Osteoblast (primary cell): ENCODE results near the gene PRPF18. TPM values are rescaled to one million over a fixed set of nuclear protein-coding genes. Genes with fewer than 3 reads are reported as not detected.
A peak's percentile ranks its signal among the peaks of the same experiment; 100 is the strongest.

Experiments used
- DNase-seq: peaks from one replicate; pipeline ENCODE4 v3.0.0; 2011; ENCODE audit warnings: low spot score, mixed read lengths; ENCODE audit not compliant: insufficient read length; ENCODE audit errors: missing footprints
- H2AFZ ChIP-seq: 2 replicates; pipeline ENCODE4 v1.6.0; 2011; ENCODE audit warnings: mild to moderate bottlenecking, low read length
- H3K27ac ChIP-seq: 2 replicates; pipeline ENCODE4 v1.5.1; 2011; ENCODE audit warnings: mild to moderate bottlenecking, low read depth, low read length, moderate library complexity
- H3K27me3 ChIP-seq: 2 replicates; pipeline ENCODE4 v1.6.0; 2012; ENCODE audit warnings: mild to moderate bottlenecking, control low read depth, inconsistent platforms, low read length, moderate library complexity; ENCODE audit not compliant: insufficient read depth
- H3K36me3 ChIP-seq: 2 replicates; pipeline ENCODE4 v1.5.1; 2011; ENCODE audit warnings: mild to moderate bottlenecking, low read length, control low read depth, moderate library complexity; ENCODE audit not compliant: insufficient read depth
- H3K4me1 ChIP-seq: 2 replicates; pipeline ENCODE4 v1.5.1; 2011; ENCODE audit warnings: mild to moderate bottlenecking, low read length, control low read depth, moderate library complexity; ENCODE audit not compliant: insufficient read depth
- H3K4me2 ChIP-seq: 2 replicates; pipeline ENCODE4 v1.6.0; 2011; ENCODE audit warnings: mild to moderate bottlenecking, low read length; ENCODE audit not compliant: insufficient read depth
- H3K4me3 ChIP-seq: fragments of 200-600 bp; sonication (generic); 3 replicates; pipeline ENCODE4 v1.5.1; 2012; ENCODE audit warnings: mild to moderate bottlenecking, low read length, inconsistent platforms; ENCODE audit not compliant: insufficient read depth
- H3K79me2 ChIP-seq: 2 replicates; pipeline ENCODE4 v1.6.0; 2012; ENCODE audit warnings: mild to moderate bottlenecking, low read length, control low read depth, inconsistent platforms; ENCODE audit not compliant: insufficient read depth
- H3K9me3 ChIP-seq: 2 replicates; pipeline ENCODE4 v1.5.1; 2011; ENCODE audit warnings: low read depth, low read length, control low read depth
- H4K20me1 ChIP-seq: 2 replicates; pipeline ENCODE4 v1.6.0; 2012; ENCODE audit warnings: mild to moderate bottlenecking, low read length, control low read depth; ENCODE audit not compliant: insufficient read depth
- total RNA-seq: library from RNA; depleted of rRNA; stranded (reverse); fragments of >200 nt; gene quantifications from 2 replicates; pipeline ENCODE4 v1.2.3, GENCODE V29; 2012
- TF ChIP-seq, protein P1 (sequence below): IDR thresholded peaks from 2 replicates; pipeline ENCODE4 v1.5.1; 2011; ENCODE audit warnings: mild to moderate bottlenecking, low read depth, low read length, moderate library complexity; ENCODE audit errors: extremely low read depth

Gene PRPF18
- total RNA-seq, 1 donor = 39.8 TPM

- TF ChIP-seq, protein P1, sequence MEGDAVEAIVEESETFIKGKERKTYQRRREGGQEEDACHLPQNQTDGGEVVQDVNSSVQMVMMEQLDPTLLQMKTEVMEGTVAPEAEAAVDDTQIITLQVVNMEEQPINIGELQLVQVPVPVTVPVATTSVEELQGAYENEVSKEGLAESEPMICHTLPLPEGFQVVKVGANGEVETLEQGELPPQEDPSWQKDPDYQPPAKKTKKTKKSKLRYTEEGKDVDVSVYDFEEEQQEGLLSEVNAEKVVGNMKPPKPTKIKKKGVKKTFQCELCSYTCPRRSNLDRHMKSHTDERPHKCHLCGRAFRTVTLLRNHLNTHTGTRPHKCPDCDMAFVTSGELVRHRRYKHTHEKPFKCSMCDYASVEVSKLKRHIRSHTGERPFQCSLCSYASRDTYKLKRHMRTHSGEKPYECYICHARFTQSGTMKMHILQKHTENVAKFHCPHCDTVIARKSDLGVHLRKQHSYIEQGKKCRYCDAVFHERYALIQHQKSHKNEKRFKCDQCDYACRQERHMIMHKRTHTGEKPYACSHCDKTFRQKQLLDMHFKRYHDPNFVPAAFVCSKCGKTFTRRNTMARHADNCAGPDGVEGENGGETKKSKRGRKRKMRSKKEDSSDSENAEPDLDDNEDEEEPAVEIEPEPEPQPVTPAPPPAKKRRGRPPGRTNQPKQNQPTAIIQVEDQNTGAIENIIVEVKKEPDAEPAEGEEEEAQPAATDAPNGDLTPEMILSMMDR = no peak
- Histone ChIP-seq H3K4me3 (no peak overlapping the region), H2AFZ (no peak overlapping the region), H3K4me1 (peaks cover 17% of the 10 kb centered on the region), H3K27ac (no peak overlapping the region), H3K27me3 (no peaks in the 10 kb centered on the region), H3K9me3 (no peaks in the 10 kb centered on the region), H3K79me2 (peaks cover 29% of the 10 kb centered on the region), H4K20me1 (peaks cover 3% of the 10 kb centered on the region), H3K36me3 (peaks cover 7% of the 10 kb centered on the region), H3K4me2 (no peak overlapping the region)
- no peak for DNase-seq
Observed at GRCh38 chr10:13597909-13598308, 11.1 kb downstream of the PRPF18 start.

- no peaks in the 10 kb centered on the region for H3K9me3 ChIP-seq
- no peak overlapping the region for H3K4me3 ChIP-seq
- H3K4me1 ChIP-seq = peaks cover 5% of the 10 kb centered on the region
- H2AFZ ChIP-seq = no peak overlapping the region
- no peaks in the 10 kb centered on the region for H3K27me3 ChIP-seq
- H3K27ac ChIP-seq = no peak overlapping the region
- no peak overlapping the region for H3K4me2 ChIP-seq
- H4K20me1 ChIP-seq = no peaks in the 10 kb centered on the region
- TF ChIP-seq, protein P1 = no peak
- H3K79me2 ChIP-seq = no peaks in the 10 kb centered on the region
- peaks cover 21% of the 10 kb centered on the region for H3K36me3 ChIP-seq
- DNase-seq = no peak
Observed at GRCh38 chr10:13604357-13605040, 17.7 kb downstream of the PRPF18 start.

- TF ChIP-seq, protein P1 = no peak
- Histone ChIP-seq H3K27me3 (no peaks in the 10 kb centered on the region), H3K4me3 (no peak overlapping the region), H2AFZ (no peak overlapping the region), H3K36me3 (peaks cover 36% of the 10 kb centered on the region), H3K27ac (peak overlapping the region; percentile 28), H3K4me1 (no peaks in the 10 kb centered on the region), H3K9me3 (no peaks in the 10 kb centered on the region), H3K4me2 (no peak overlapping the region), H4K20me1 (no peaks in the 10 kb centered on the region), H3K79me2 (no peaks in the 10 kb centered on the region)
- DNase-seq = no peak
Observed at GRCh38 chr10:13608246-13608853, 21.6 kb downstream of the PRPF18 start.

DNA sequence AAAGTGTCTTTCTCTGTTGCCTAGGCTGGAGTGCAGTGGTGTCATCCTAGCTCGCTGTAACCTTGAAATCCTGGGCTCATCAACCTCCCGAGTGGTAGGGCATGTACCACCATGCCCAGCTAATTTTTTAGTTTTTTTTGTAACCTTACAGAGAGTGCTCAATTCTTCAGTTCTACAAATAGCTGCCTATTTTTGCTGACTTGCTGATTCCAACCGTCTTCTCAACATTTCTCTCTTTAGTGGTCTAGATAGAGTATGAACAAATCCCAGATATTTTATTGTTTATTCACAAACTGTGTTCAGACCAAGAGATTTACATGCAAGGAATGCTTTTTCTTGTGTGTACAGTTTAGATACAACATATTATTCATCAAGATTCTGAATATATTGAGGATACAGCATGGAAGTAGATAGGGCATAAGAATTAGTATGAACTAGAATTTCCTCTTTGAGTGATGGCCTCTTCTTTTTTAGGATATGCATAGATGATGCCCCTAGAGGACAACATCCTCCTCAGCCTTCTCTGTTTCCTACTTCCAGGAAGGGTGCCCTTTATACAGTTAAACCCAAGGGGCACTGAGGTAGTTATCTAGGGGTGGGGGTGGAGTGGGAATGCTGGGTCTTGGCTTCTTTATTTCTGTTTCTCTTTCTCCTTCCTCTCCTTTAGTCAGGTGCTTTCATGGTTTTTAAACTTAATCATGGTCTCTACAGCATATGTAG lies 26.0 kb downstream of the PRPF18 start:
- Histone ChIP-seq H3K36me3 (peaks cover 36% of the 10 kb centered on the region), H3K27ac (no peak overlapping the region), H3K79me2 (no peaks in the 10 kb centered on the region), H3K27me3 (no peaks in the 10 kb centered on the region), H3K4me3 (no peak overlapping the region), H3K4me2 (no peak overlapping the region), H3K9me3 (no peaks in the 10 kb centered on the region), H3K4me1 (peaks cover 15% of the 10 kb centered on the region), H4K20me1 (no peaks in the 10 kb centered on the region), H2AFZ (no peak overlapping the region)
- DNase-seq = no peak
- TF ChIP-seq, protein P1 = no peak
